Measurements from ENCODE around the gene CIAO1. TPM values are rescaled to one million over a fixed set of nuclear protein-coding genes. Genes with fewer than 3 reads are reported as not detected.

CIAO1 gene
- total RNA-seq, 2 donors from 2014 or later = 108 to 135 TPM

- Histone ChIP-seq H3K27me3 (replicated peaks; ENCODE audit: insufficient read depth) (no peaks in the 10 kb centered on the region), H3K36me3 (no peaks in the 10 kb centered on the region), H3K27ac (no peak overlapping the region), H3K4me1 (replicated peaks) (no peaks in the 10 kb centered on the region), H3K9me3 (no peaks in the 10 kb centered on the region), H3K4me3 (no peak overlapping the region)
- WGBS = 89% methylated on average over 4 of the region's 4 CpGs
- TF ChIP-seq CTCF (IDR thresholded peaks at IDR 0.05) = no peak
- TF ChIP-seq POLR2A (IDR thresholded peaks at IDR 0.05) = no peak
- no peak for TF ChIP-seq POLR2AphosphoS5 (IDR thresholded peaks at IDR 0.05)
- DNase-seq (ENCODE audit: low spot score) = no peak
- intact Hi-C loops (cut with DNase I) = no loop called here
Observed at GRCh38 chr2:96231316-96231715, 34.7 kb upstream of the CIAO1 start.

- H3K27ac ChIP-seq = no peak overlapping the region
- no peaks in the 10 kb centered on the region for H3K27me3 ChIP-seq (replicated peaks; ENCODE audit: insufficient read depth)
- no peak overlapping the region for H3K4me3 ChIP-seq
- no peak for TF ChIP-seq CTCF (IDR thresholded peaks at IDR 0.05)
- no peak for TF ChIP-seq POLR2AphosphoS5 (IDR thresholded peaks at IDR 0.05)
- no peak for TF ChIP-seq POLR2A (IDR thresholded peaks at IDR 0.05)
- WGBS = 93% methylated on average over 6 of the region's 6 CpGs
- DNase-seq (ENCODE audit: low spot score) = no peak
- H3K9me3 ChIP-seq = no peaks in the 10 kb centered on the region
- no peaks in the 10 kb centered on the region for H3K4me1 ChIP-seq (replicated peaks)
- no peaks in the 10 kb centered on the region for H3K36me3 ChIP-seq
- intact Hi-C loops (cut with DNase I) = no loop called here
Observed at GRCh38 chr2:96233436-96233835, 32.6 kb upstream of the CIAO1 start.

- Histone ChIP-seq H3K27ac (no peak overlapping the region), H3K4me1 (replicated peaks) (no peaks in the 10 kb centered on the region), H3K27me3 (replicated peaks; ENCODE audit: insufficient read depth) (no peaks in the 10 kb centered on the region), H3K36me3 (no peaks in the 10 kb centered on the region), H3K9me3 (no peaks in the 10 kb centered on the region), H3K4me3 (no peak overlapping the region)
- DNase-seq (ENCODE audit: low spot score) = no peak
- WGBS = 86% methylated on average over 4 of the region's 4 CpGs
- no peak for TF ChIP-seq POLR2A (IDR thresholded peaks at IDR 0.05)
- TF ChIP-seq CTCF (IDR thresholded peaks at IDR 0.05) = no peak
- no peak for TF ChIP-seq POLR2AphosphoS5 (IDR thresholded peaks at IDR 0.05)
- intact Hi-C loops (cut with DNase I) = no loop called here
Observed at GRCh38 chr2:96233880-96234316, 32.1 kb upstream of the CIAO1 start.

GRCh38 chr2:96236882-96237281, 29.1 kb upstream of the CIAO1 start:
- Histone ChIP-seq H3K4me3 (no peak overlapping the region), H3K36me3 (no peaks in the 10 kb centered on the region), H3K27me3 (replicated peaks; ENCODE audit: insufficient read depth) (no peaks in the 10 kb centered on the region), H3K27ac (no peak overlapping the region), H3K4me1 (replicated peaks) (no peaks in the 10 kb centered on the region), H3K9me3 (no peaks in the 10 kb centered on the region)
- DNase-seq (ENCODE audit: low spot score) = no peak
- TF ChIP-seq CTCF (IDR thresholded peaks at IDR 0.05) (no peak), POLR2AphosphoS5 (IDR thresholded peaks at IDR 0.05) (no peak), POLR2A (IDR thresholded peaks at IDR 0.05) (no peak)
- 95% methylated on average over 1 of the region's 1 CpG for WGBS
- intact Hi-C loops (cut with DNase I) = no loop called here

GRCh38 chr2:96238266-96238665, 27.8 kb upstream of the CIAO1 start:
- 97% methylated on average over 3 of the region's 3 CpGs for WGBS
- no peaks in the 10 kb centered on the region for H3K9me3 ChIP-seq
- intact Hi-C loops (cut with DNase I) = no loop called here
- no peak overlapping the region for H3K4me3 ChIP-seq
- no peaks in the 10 kb centered on the region for H3K27me3 ChIP-seq (replicated peaks; ENCODE audit: insufficient read depth)
- H3K27ac ChIP-seq = no peak overlapping the region
- DNase-seq (ENCODE audit: low spot score) = no peak
- no peaks in the 10 kb centered on the region for H3K4me1 ChIP-seq (replicated peaks)
- TF ChIP-seq CTCF (IDR thresholded peaks at IDR 0.05) (no peak), POLR2A (IDR thresholded peaks at IDR 0.05) (no peak), POLR2AphosphoS5 (IDR thresholded peaks at IDR 0.05) (no peak)
- no peaks in the 10 kb centered on the region for H3K36me3 ChIP-seq

Measured in prostate gland (tissue), 2 donors.